ENCODE results near the gene SKIC2. TPM values are rescaled to one million over a fixed set of nuclear protein-coding genes. Genes with fewer than 3 reads are reported as not detected.
"Not testable (repeated sequence)": the region's sequence is repeated elsewhere in the genome, so short reads cannot be mapped to it uniquely, and the experiment has no call there.

SKIC2 gene
- total RNA-seq, 1 donor from 2014 or later: 21.0 TPM

GRCh38 chr6:31972709-31973350 lies 13.9 kb downstream of the SKIC2 start:
- Histone ChIP-seq H3K9me3 (ENCODE audit: low read depth) (no peaks in the 10 kb centered on the region), H3K79me2 (ENCODE audit: low read depth) (peaks cover 31% of the 10 kb centered on the region), H3K4me3 (peak overlapping the region; percentile 68), H3K27me3 (no peaks in the 10 kb centered on the region), H3K4me1 (peaks cover 7% of the 10 kb centered on the region), H3K27ac (no peak overlapping the region), H3K9ac (peak overlapping the region; percentile 57), H3K36me3 (no peaks in the 10 kb centered on the region), H3F3A (ENCODE audit: low read depth) (peaks cover 24% of the 10 kb centered on the region), H3K4me2 (peak overlapping the region; percentile 82), H4K20me1 (ENCODE audit: low read depth) (no peaks in the 10 kb centered on the region), H2AFZ (replicated peaks) (peak overlapping the region; percentile 96)
- peak overlapping the region; percentile 88 for H3K4me3 Mint-ChIP-seq
- peak overlapping the region; percentile 98 for H3K27ac Mint-ChIP-seq
- DNase-seq (ENCODE audit: low spot score): no peak
- H3K36me3 Mint-ChIP-seq: peaks cover 29% of the 10 kb centered on the region
- peaks cover 23% of the 10 kb centered on the region for H3K4me1 Mint-ChIP-seq
- H3K27me3 Mint-ChIP-seq (ENCODE audit: insufficient read depth, low read depth): peaks cover 15% of the 10 kb centered on the region
- TF ChIP-seq EZH2phosphoT487 (IDR thresholded peaks at IDR 0.05) (no peak), EZH2 (IDR thresholded peaks at IDR 0.05) (no peak), CTCF (IDR thresholded peaks at IDR 0.05) (no peak)
- peaks cover 7% of the 10 kb centered on the region for H3K9me3 Mint-ChIP-seq

DNA sequence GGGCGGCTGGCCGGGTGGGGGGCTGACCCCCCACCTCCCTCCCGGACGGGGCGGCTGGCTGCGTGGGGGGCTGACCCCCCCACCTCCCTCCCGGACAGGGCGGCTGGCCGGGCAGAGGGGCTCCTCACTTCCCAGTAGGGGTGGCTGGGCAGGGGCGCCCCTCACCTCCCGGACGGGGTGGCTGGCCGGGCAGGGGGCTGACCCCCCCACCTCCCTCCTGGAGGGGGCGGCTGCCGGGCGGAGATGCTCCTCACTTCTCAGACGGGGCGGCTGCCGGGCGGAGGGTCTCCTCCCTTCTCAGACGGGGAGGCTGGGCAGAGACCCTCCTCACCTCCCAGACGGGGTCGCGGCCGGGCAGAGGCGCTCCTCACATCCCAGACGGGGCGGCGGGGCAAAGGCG lies 17.1 kb downstream of the SKIC2 start:
- not testable (repeated sequence) for H3K9me3 ChIP-seq (ENCODE audit: low read depth); H3K4me1 ChIP-seq; H4K20me1 ChIP-seq (ENCODE audit: low read depth); H3K4me3 ChIP-seq; H3K4me3 Mint-ChIP-seq; H3K4me2 ChIP-seq; H3K27me3 ChIP-seq; H3K36me3 ChIP-seq; H3K9ac ChIP-seq; H3K27ac ChIP-seq; H2AFZ ChIP-seq (replicated peaks); DNase-seq (ENCODE audit: low spot score); H3K27ac Mint-ChIP-seq; H3K9me3 Mint-ChIP-seq
- peaks cover 21% of the 10 kb centered on the region for H3K36me3 Mint-ChIP-seq
- Histone ChIP-seq H3F3A (ENCODE audit: low read depth) (peaks cover 17% of the 10 kb centered on the region), H3K79me2 (ENCODE audit: low read depth) (peaks cover 28% of the 10 kb centered on the region)
- peaks cover 16% of the 10 kb centered on the region for H3K4me1 Mint-ChIP-seq
- H3K27me3 Mint-ChIP-seq (ENCODE audit: insufficient read depth, low read depth): peaks cover 12% of the 10 kb centered on the region

DNA sequence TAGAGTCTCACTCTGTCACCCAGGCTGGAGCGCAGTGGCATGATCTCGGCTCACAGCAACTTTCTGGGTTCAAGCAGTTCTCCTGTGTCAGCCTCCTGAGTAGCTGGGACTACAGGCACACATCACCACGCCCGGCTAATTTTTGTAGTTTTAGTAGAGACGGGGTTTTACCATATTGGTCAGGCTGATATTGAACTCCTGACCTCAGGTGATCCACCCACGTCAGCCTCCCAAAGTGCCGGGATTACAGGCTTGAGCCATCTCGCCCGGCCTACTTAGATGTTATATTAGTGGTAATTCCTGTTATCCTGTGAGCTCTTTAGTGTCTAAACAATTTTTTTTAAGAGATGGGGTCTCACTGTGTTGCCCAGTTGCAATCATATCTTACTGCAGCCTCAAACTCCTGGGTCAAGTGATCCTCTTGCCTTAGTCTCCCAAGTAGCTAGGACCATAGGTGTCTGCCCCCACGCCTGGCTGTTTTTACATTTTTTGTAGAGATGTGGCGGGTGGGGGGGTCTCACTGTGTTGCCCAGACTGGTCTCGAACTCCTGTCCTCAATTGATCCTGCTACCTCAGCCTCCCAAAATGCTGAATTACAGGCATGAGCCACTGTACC lies 18.9 kb downstream of the SKIC2 start:
- H3K4me3 ChIP-seq: no peak overlapping the region
- Mint-ChIP-seq H3K4me1 (peaks cover 9% of the 10 kb centered on the region), H3K36me3 (peaks cover 21% of the 10 kb centered on the region), H3K27me3 (ENCODE audit: insufficient read depth, low read depth) (peaks cover 10% of the 10 kb centered on the region), H3K9me3 (peaks cover 7% of the 10 kb centered on the region), H3K4me3 (no peak overlapping the region), H3K27ac (no peak overlapping the region)
- H3K27ac ChIP-seq: no peak overlapping the region
- H3K79me2 ChIP-seq (ENCODE audit: low read depth): peaks cover 18% of the 10 kb centered on the region
- H3K4me1 ChIP-seq: no peaks in the 10 kb centered on the region
- H3K27me3 ChIP-seq: no peaks in the 10 kb centered on the region
- no peaks in the 10 kb centered on the region for H4K20me1 ChIP-seq (ENCODE audit: low read depth)
- no peaks in the 10 kb centered on the region for H3K9me3 ChIP-seq (ENCODE audit: low read depth)
- H3F3A ChIP-seq (ENCODE audit: low read depth): peaks cover under 1% of the 10 kb centered on the region
- DNase-seq (ENCODE audit: low spot score): no peak
- no peak overlapping the region for H2AFZ ChIP-seq (replicated peaks)
- no peaks in the 10 kb centered on the region for H3K36me3 ChIP-seq
- H3K9ac ChIP-seq: no peak overlapping the region
- TF ChIP-seq CTCF (IDR thresholded peaks at IDR 0.05): no peak
- no peak for TF ChIP-seq EZH2 (IDR thresholded peaks at IDR 0.05)
- TF ChIP-seq EZH2phosphoT487 (IDR thresholded peaks at IDR 0.05): no peak
- H3K4me2 ChIP-seq: no peak overlapping the region

- Histone ChIP-seq H3K4me2 (no peak overlapping the region), H3K36me3 (no peaks in the 10 kb centered on the region), H3F3A (ENCODE audit: low read depth) (no peaks in the 10 kb centered on the region), H4K20me1 (ENCODE audit: low read depth) (no peaks in the 10 kb centered on the region), H3K4me3 (no peak overlapping the region), H3K79me2 (ENCODE audit: low read depth) (peaks cover 9% of the 10 kb centered on the region), H3K9ac (no peak overlapping the region), H2AFZ (replicated peaks) (no peak overlapping the region), H3K27me3 (no peaks in the 10 kb centered on the region), H3K4me1 (no peaks in the 10 kb centered on the region), H3K27ac (no peak overlapping the region), H3K9me3 (ENCODE audit: low read depth) (no peaks in the 10 kb centered on the region)
- Mint-ChIP-seq H3K27me3 (ENCODE audit: insufficient read depth, low read depth) (peaks cover 7% of the 10 kb centered on the region), H3K36me3 (peaks cover 16% of the 10 kb centered on the region), H3K4me1 (no peaks in the 10 kb centered on the region), H3K9me3 (peaks cover 7% of the 10 kb centered on the region), H3K27ac (no peak overlapping the region), H3K4me3 (no peak overlapping the region)
- no peak for DNase-seq (ENCODE audit: low spot score)
- TF ChIP-seq CTCF (IDR thresholded peaks at IDR 0.05): no peak
- no peak for TF ChIP-seq EZH2 (IDR thresholded peaks at IDR 0.05)
- no peak for TF ChIP-seq EZH2phosphoT487 (IDR thresholded peaks at IDR 0.05)
These were observed 19.9 kb downstream of the SKIC2 start for GRCh38 chr6:31978831-31979230.
